GM06990 (cell line): ENCODE results near the gene ELMOD2.

Experiments used
- DNase-seq: peaks from one replicate; pipeline ENCODE4 v3.0.0-alpha.2; 2011; ENCODE audit not compliant: insufficient read length; ENCODE audit errors: extremely low read depth
- H3K27me3 ChIP-seq: replicated peaks from 2 replicates; pipeline ENCODE4 v1.6.0; 2011; ENCODE audit warnings: low read length; ENCODE audit not compliant: control insufficient read depth, insufficient read depth
- H3K36me3 ChIP-seq: 2 replicates; pipeline ENCODE4 v1.5.1; 2011; ENCODE audit warnings: low read length; ENCODE audit not compliant: control insufficient read depth, insufficient read depth
- H3K4me3 ChIP-seq: replicated peaks from 2 replicates; pipeline ENCODE4 v1.5.1; 2011; ENCODE audit warnings: low read depth, mild to moderate bottlenecking, control low read depth, low read length
- TF ChIP-seq, protein P1 (sequence below): IDR thresholded peaks from 2 replicates; pipeline ENCODE4 v1.5.1; 2011; ENCODE audit warnings: low read length, control low read depth, mild to moderate bottlenecking, inconsistent platforms; ENCODE audit not compliant: insufficient read depth, poor library complexity, severe bottlenecking

Gene ELMOD2

DNA sequence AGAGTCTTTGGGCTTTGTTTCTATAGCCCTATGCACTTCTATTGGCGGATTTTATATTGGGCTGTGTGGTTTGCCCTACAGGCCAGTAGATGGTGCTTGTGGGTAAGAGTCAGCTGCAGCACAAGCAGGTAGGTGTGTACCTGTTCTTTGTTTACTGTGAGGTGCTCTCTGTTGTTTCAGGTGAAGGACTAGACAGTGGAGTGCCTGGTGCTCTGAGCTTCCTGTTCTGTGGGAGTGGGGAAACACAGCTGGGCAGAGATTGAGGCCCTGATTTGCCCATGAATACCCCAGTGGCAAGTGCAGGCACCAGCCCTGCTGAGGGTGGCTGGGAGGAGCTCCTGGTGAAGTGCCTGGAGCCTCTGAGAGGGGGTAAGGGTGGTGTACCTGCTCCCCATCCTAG is 71.1 kb downstream of the ELMOD2 start:
- H3K36me3 ChIP-seq, result no peaks in the 10 kb centered on the region
- no peaks in the 10 kb centered on the region for H3K27me3 ChIP-seq
- TF ChIP-seq, protein P1, sequence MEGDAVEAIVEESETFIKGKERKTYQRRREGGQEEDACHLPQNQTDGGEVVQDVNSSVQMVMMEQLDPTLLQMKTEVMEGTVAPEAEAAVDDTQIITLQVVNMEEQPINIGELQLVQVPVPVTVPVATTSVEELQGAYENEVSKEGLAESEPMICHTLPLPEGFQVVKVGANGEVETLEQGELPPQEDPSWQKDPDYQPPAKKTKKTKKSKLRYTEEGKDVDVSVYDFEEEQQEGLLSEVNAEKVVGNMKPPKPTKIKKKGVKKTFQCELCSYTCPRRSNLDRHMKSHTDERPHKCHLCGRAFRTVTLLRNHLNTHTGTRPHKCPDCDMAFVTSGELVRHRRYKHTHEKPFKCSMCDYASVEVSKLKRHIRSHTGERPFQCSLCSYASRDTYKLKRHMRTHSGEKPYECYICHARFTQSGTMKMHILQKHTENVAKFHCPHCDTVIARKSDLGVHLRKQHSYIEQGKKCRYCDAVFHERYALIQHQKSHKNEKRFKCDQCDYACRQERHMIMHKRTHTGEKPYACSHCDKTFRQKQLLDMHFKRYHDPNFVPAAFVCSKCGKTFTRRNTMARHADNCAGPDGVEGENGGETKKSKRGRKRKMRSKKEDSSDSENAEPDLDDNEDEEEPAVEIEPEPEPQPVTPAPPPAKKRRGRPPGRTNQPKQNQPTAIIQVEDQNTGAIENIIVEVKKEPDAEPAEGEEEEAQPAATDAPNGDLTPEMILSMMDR, result peak; percentile 66
- no peak for DNase-seq
- H3K4me3 ChIP-seq, result no peak overlapping the region

DNA sequence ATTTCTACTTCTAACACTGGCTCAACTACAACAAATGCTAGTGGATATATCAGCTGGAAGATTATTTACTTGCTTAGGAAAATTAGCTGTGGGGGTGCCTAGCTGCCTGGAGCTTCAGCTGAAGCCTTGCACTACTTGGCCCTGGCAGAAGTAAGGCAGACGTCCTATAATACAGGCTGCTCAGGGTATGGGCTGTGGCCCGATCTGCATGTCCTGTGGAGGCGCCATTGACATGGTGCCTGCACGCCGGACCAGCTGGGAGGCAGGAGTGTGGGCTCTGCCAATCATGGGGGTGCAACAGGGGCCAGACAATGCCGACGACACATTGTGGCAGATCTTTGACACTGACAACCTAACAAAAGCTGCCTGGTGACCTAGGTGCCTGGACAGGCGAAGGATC is 76.4 kb downstream of the ELMOD2 start:
- TF ChIP-seq, protein P1, result no peak
- no peaks in the 10 kb centered on the region for H3K36me3 ChIP-seq
- DNase-seq, result no peak
- no peak overlapping the region for H3K4me3 ChIP-seq
- H3K27me3 ChIP-seq, result no peaks in the 10 kb centered on the region

DNA sequence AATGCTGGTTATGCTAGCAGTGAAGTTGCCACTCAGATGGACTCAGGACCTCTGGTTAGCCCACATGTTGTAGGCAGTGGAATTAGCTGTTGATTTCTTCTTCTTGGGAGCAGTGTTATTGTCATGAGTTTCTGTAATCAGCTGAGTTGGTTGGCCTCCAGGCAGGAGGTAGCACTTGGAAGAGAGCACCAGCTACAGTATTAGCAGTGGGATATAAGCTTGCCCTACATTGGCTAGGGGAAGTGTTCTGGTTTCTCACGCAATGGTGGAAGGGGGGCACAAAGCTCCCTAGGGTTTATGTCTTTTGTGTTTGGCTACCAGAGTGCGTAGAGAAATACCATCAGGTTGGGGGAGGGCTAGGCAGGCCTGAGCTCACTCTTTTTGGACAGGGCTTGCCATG is 78.7 kb downstream of the ELMOD2 start:
- no peak for DNase-seq
- H3K27me3 ChIP-seq, result no peaks in the 10 kb centered on the region
- no peak overlapping the region for H3K4me3 ChIP-seq
- H3K36me3 ChIP-seq, result no peaks in the 10 kb centered on the region
- TF ChIP-seq, protein P1, result no peak

DNA sequence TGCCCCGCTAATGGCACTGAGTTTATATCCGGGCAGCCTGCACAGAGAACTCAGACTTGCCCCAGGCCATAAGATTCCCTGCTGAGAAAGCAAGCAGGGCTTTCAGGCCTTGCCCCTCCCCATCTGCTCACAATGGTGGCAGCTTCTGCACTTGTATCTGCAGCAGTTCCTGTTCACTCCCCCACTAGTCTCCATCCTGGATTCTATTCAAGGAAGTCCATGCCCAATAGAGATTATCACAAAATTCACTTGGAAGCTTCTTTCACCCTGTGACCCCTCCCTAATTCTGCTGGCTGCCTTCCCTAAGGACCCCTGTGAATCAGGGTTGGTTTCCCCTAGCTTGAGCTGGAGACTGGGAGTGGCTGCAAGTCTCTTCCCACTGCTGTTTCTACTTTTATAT is 79.3 kb downstream of the ELMOD2 start:
- TF ChIP-seq, protein P1, result no peak
- Histone ChIP-seq H3K4me3 (no peak overlapping the region), H3K27me3 (no peaks in the 10 kb centered on the region), H3K36me3 (no peaks in the 10 kb centered on the region)
- DNase-seq, result no peak
